HUES6 (cell line): Measurements from ENCODE around the gene SLC27A2.
"Not testable (repeated sequence)": the region's sequence is repeated elsewhere in the genome, so short reads cannot be mapped to it uniquely, and the experiment has no call there.

Experiments used
- H3K27ac ChIP-seq: 2 replicates; pipeline ENCODE4 v1.7.0; 2013; ENCODE audit warnings: low read depth, mild to moderate bottlenecking, low read length, inconsistent platforms
- H3K27me3 ChIP-seq: 2 replicates; pipeline ENCODE4 v1.6.1; 2013; ENCODE audit warnings: low read length; ENCODE audit not compliant: control insufficient read depth, insufficient read depth
- H3K36me3 ChIP-seq: 2 replicates; pipeline ENCODE4 v1.6.1; 2013; ENCODE audit warnings: low read length; ENCODE audit not compliant: control insufficient read depth, insufficient read depth
- H3K4me1 ChIP-seq: 2 replicates; pipeline ENCODE4 v1.6.1; 2013; ENCODE audit warnings: low read length; ENCODE audit not compliant: control insufficient read depth, insufficient read depth
- H3K4me3 ChIP-seq: 2 replicates; pipeline ENCODE4 v1.5.1; 2013; ENCODE audit warnings: low read depth, low read length
- H3K9ac ChIP-seq: one replicate; pipeline ENCODE4 v1.6.1; 2013; ENCODE audit warnings: mild to moderate bottlenecking, low read length
- H3K9me3 ChIP-seq: 2 replicates; pipeline ENCODE4 v1.6.1; 2013; ENCODE audit warnings: low read depth, low read length; ENCODE audit not compliant: control insufficient read depth, insufficient read depth

SLC27A2 gene

GRCh38 chr15:50181969-50182218, at the start of gene SLC27A2:
Gene SLC27A2 (plus strand): TSS chr15:50182196. CDS start chr15:50182428, 232 bp downstream.
- Histone ChIP-seq H3K9me3 (no peaks in the 10 kb centered on the region), H3K27me3 (peaks cover 56% of the 10 kb centered on the region), H3K36me3 (no peaks in the 10 kb centered on the region), H3K4me3 (peak within 1 kb of the TSS; percentile 69), H3K9ac (peak within 1 kb of the TSS; percentile 50), H3K4me1 (peaks cover 15% of the 10 kb centered on the region; the same call in 1 of the 2 replicates), H3K27ac (no peak within 1 kb of the TSS)

- H3K9ac ChIP-seq, H3K4me3 ChIP-seq, H3K36me3 ChIP-seq, H3K27me3 ChIP-seq, H3K27ac ChIP-seq, H3K9me3 ChIP-seq, H3K4me1 ChIP-seq: not testable (repeated sequence)
Observed at GRCh38 chr15:50132251-50132984, 49.6 kb upstream of the SLC27A2 start.

- Histone ChIP-seq H3K4me3 (no peak overlapping the region), H3K9me3 (no peaks in the 10 kb centered on the region), H3K36me3 (no peaks in the 10 kb centered on the region), H3K9ac (no peak overlapping the region), H3K27ac (peak overlapping the region; percentile 32; the same call in 1 of the 2 replicates), H3K27me3 (no peaks in the 10 kb centered on the region), H3K4me1 (peaks cover 10% of the 10 kb centered on the region)
Observed at GRCh38 chr15:50134524-50135024, 47.4 kb upstream of the SLC27A2 start.

GRCh38 chr15:50135031-50135551, 46.9 kb upstream of the SLC27A2 start:
- Histone ChIP-seq H3K27me3 (no peaks in the 10 kb centered on the region), H3K4me3 (no peak overlapping the region), H3K9me3 (no peaks in the 10 kb centered on the region), H3K27ac (peak overlapping the region; percentile 32; the same call in 1 of the 2 replicates), H3K4me1 (peaks cover 10% of the 10 kb centered on the region), H3K9ac (no peak overlapping the region), H3K36me3 (no peaks in the 10 kb centered on the region)

- Histone ChIP-seq H3K9me3 (no peaks in the 10 kb centered on the region), H3K4me3 (no peak overlapping the region), H3K4me1 (peaks cover 10% of the 10 kb centered on the region), H3K9ac (no peak overlapping the region), H3K27me3 (no peaks in the 10 kb centered on the region), H3K27ac (no peak overlapping the region), H3K36me3 (no peaks in the 10 kb centered on the region)
Observed at GRCh38 chr15:50137330-50137761, 44.6 kb upstream of the SLC27A2 start.

- peaks cover 10% of the 10 kb centered on the region for H3K4me1 ChIP-seq
- H3K27me3 ChIP-seq = no peaks in the 10 kb centered on the region
- H3K27ac ChIP-seq = no peak overlapping the region
- no peaks in the 10 kb centered on the region for H3K36me3 ChIP-seq
- no peaks in the 10 kb centered on the region for H3K9me3 ChIP-seq
- H3K9ac ChIP-seq = no peak overlapping the region
- no peak overlapping the region for H3K4me3 ChIP-seq
Observed at GRCh38 chr15:50137893-50138292, 44.1 kb upstream of the SLC27A2 start.

GRCh38 chr15:50138391-50138790, 43.6 kb upstream of the SLC27A2 start:
- Histone ChIP-seq H3K27ac (no peak overlapping the region), H3K27me3 (no peaks in the 10 kb centered on the region), H3K9me3 (no peaks in the 10 kb centered on the region), H3K36me3 (no peaks in the 10 kb centered on the region), H3K4me3 (no peak overlapping the region), H3K9ac (no peak overlapping the region), H3K4me1 (peaks cover 10% of the 10 kb centered on the region)

GRCh38 chr15:50140098-50140497, 41.9 kb upstream of the SLC27A2 start:
- Histone ChIP-seq H3K36me3 (no peaks in the 10 kb centered on the region), H3K27me3 (no peaks in the 10 kb centered on the region), H3K9ac (no peak overlapping the region), H3K27ac (no peak overlapping the region), H3K9me3 (no peaks in the 10 kb centered on the region), H3K4me3 (no peak overlapping the region), H3K4me1 (peaks cover 4% of the 10 kb centered on the region)

GRCh38 chr15:50140983-50141382, 41.0 kb upstream of the SLC27A2 start:
- Histone ChIP-seq H3K4me3 (no peak overlapping the region), H3K27ac (no peak overlapping the region), H3K9me3 (no peaks in the 10 kb centered on the region), H3K4me1 (peaks cover 6% of the 10 kb centered on the region), H3K36me3 (no peaks in the 10 kb centered on the region), H3K9ac (no peak overlapping the region), H3K27me3 (no peaks in the 10 kb centered on the region)

GRCh38 chr15:50141856-50142255, 40.1 kb upstream of the SLC27A2 start:
- no peaks in the 10 kb centered on the region for H3K27me3 ChIP-seq
- no peaks in the 10 kb centered on the region for H3K36me3 ChIP-seq
- H3K9ac ChIP-seq = no peak overlapping the region
- H3K27ac ChIP-seq = no peak overlapping the region
- H3K9me3 ChIP-seq = no peaks in the 10 kb centered on the region
- no peak overlapping the region for H3K4me3 ChIP-seq
- peaks cover 6% of the 10 kb centered on the region for H3K4me1 ChIP-seq

- H3K9ac ChIP-seq = no peak overlapping the region
- H3K27ac ChIP-seq = no peak overlapping the region
- H3K4me3 ChIP-seq = no peak overlapping the region
- H3K36me3 ChIP-seq = no peaks in the 10 kb centered on the region
- H3K27me3 ChIP-seq = no peaks in the 10 kb centered on the region
- no peaks in the 10 kb centered on the region for H3K9me3 ChIP-seq
- 0 out of 2 replicates have a peak, but pooled peaks cover 2% of the 10 kb centered on the region for H3K4me1 ChIP-seq
Observed at GRCh38 chr15:50143255-50143860, 38.6 kb upstream of the SLC27A2 start.
